GM21515 (cell line): Measurements from ENCODE around the gene BCL2L13.
"Not testable (repeated sequence)": the region's sequence is repeated elsewhere in the genome, so short reads cannot be mapped to it uniquely, and the experiment has no call there.

ENCODE experiments used
- ATAC-seq: cut with Tn5 transposase; IDR thresholded peaks from one replicate; pipeline ENCODE4 v1.9.1; 2021; ENCODE audit not compliant: unreplicated experiment

BCL2L13 gene

DNA sequence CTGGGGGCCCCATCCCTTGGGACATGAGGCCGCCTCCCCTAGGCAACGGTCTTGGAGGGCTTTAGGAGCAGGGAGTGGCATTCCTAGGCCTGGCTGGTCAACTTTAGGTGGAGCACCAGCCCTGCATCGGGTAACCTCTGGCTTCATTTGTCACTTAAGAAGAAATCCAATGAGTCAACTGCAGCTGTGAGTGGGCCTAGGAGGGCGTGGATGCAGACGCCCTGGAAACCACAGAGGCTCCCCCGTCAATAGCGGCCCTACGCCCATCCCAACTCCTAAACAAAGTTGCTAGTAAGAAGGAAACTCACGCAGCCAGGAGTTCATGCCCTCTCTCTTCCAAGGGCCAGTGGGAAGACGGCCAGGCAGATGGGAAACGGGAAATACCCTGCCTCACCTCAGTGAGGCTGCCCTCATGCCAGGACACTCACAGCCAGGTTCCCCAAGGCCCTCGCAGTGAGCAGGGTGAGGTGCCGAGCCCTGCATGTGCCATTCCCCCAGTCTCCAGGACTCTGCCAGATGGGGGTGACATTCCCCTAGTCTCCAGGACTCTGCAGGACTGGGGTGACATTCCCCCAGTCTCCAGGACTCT is 114.9 kb downstream of the BCL2L13 start:
- ATAC-seq, result no peak

DNA sequence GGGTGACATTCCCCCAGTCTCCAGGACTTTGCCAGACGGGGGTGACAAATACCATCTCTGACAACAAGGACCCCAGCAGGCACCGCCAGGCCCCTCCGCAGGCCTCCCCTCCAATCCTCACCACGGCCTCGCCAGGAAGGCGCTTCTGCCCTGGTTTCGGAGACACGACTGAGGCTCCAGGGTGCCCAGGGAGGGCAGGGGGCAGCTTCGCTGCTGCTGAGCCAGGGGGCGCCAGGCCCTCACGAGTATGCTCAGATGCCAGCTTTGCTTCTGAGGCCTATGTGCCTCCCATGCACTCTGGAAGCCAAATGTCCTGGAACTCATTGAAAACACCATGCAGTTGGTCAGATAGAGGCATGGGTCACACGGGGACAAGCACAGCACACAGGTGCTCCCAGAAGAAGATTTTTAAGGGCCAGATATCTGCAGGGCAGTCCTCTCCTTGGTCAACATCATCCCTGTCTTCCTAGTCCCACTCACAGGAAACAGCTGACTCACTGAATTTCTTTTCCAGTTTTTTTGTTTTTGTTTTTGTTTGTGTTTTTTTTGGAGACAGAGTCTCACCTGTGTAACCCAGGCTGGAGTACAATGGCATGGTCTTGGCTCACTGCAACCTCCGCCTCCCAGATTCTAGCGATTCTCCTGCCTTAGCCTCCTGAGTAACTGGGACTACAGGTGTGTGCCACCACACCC is 115.8 kb downstream of the BCL2L13 start:
- no peak for ATAC-seq

DNA sequence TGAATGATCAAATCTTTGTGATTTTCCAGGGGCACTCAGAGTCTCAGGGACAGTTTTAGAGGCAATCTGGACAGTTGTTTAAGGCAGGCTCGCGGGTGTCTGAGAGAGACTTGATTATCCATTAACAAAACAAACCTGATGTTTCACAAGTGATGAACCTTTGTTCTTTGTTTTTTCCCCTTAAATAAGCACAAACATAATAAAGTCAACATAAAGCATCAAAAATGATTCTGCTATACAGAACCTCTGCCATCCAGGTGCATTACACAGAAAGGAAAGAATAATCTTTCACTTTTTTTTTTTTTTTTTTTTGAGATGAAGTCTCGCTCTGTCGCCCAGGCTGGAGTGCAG is 122.6 kb downstream of the BCL2L13 start:
- ATAC-seq, result no peak

DNA sequence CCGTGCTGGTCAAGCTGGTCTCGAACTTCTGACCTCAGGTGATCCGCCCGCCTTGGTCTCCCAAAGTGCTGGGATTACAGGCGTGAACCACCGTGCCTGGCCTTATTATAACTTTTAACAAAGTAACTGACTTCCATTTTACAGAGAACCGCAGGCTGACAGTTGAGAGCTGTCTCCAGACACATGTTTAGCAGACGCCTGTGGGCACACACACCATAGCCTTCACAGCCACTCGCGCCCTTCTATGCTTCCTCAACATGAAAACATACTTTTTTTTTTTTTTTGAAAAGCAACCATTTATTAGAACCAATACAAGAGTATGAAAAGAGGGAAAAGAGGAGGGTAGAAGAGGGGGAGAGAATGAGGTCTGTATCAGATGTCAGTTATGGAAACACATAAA is 124.9 kb downstream of the BCL2L13 start:
- not testable (repeated sequence) for ATAC-seq

DNA sequence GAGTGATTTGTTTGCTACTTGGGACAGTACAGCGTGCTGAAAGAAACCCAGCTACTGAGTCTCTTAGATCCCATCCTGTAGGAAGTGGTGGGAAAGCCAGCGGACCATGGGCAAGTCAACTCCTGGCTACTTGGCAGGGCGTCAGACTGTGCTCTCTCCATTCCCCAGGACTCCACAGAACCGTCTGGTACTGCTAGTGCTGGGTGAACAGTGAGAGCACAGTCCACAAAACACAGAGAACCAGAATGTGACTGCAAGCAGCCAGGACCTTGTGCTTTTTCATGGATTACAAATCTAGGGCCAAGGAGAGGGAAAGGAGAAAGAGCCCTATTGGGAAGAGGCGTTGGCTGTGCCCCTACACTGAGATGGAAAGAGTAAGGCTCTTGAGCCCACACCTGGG is 125.5 kb downstream of the BCL2L13 start:
- no peak for ATAC-seq

DNA sequence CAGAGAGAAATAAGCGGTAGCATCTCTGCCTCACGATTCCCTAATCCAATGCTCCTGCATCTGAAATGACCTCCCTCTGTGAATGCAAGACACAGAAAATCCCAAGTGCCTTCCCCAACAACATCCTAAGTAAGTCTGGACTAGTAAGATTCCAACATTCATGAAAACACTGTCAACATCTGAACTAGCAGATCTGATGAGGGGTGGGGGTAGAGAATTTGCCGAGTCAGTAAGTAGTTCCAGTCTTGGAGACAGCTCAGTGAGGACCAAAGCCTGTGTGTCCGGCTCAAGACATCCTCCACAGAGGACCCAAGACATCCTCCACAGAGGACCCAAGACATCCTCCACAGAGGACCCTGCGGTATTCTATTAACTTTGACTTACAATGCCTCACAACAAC is 126.3 kb downstream of the BCL2L13 start:
- not testable (repeated sequence) for ATAC-seq

DNA sequence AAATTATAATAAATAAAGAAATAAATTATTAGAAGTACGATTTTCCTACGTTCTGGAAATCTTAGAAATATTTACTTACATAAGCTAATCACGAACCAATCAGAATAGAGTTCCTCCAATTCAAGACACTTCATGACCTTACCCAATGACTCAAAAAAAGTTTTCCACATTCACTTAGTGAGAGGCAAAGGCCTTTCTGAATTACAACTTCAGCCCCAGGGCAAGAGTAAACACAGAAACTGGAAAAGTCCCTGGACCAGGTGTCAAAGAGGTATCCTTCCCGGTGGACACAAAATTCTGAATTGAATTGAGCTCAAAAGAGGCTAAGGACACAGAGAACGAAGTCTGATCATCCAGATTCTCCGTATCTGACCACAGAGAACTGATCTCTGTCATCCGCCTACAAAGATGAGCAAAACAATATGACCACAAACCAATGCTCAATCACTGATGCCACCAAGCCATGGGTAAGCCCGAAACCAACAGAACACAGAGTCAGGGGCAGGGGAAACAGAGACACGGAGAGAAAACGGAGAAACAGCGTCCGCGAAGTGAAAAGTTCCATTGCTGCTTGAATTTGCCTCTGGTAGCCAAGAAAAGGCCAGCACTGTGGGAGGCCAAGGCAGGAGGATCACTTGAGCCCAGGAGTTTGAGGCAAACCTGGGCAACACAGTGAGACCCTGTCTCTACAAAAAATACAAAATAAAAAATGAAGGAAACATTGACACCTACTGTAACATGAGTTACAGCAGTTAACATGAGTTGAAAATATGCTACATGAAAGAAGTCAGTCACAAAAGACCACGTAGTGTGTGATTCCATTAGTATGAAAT is 128.9 kb downstream of the BCL2L13 start:
- no peak for ATAC-seq

DNA sequence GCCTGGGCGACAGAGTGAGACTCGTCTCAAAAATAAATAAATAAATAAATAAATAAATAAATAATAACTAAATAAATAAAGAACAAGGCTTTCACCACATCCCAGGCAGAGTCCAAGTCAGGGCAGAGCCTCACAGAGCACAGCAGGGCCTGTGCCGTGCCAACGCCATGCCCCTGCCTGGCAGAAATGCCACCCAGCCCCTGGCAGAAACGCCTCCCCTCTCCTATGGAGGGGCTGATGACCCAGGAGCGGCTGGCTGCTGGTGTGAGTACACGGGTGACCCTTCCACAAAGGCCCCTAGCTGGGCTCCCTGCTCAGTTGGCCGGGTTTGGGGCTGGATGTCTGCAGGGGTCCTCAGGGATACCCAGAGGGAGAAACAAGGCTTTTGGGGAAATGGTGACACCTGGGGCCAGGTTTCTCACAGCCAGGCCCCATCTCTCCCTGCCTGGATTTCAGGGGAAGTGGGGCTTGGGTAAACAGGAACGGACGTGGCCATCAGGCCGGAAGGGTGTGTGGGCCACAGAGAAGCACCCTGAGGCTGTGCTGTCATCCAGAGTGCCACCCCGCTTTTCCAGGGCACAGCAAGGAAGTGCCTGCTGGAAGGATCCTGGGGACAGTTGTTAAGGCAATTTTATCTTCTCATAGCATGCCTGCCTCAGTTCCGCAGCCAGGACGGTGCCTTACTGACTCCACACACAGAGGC is 130.6 kb downstream of the BCL2L13 start:
- ATAC-seq, result no peak

DNA sequence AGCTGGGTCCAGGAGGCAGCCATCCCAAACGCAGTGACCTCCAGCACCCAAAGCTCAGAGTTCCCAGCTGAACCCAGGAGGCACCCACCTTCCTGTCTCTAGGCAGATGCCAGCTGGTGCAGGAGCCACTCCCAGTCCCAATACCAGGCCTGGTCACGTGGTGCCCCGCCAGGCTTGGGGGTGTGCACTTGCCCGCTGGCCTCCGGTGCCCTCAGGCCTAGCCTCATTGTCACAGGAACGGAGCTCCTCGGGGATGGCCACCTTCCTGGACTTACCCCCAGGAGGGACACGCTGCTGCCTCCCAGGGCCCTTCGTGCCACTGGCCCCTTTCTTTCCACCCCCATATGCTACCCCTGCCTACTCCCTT is 131.1 kb downstream of the BCL2L13 start:
- ATAC-seq, result no peak

DNA sequence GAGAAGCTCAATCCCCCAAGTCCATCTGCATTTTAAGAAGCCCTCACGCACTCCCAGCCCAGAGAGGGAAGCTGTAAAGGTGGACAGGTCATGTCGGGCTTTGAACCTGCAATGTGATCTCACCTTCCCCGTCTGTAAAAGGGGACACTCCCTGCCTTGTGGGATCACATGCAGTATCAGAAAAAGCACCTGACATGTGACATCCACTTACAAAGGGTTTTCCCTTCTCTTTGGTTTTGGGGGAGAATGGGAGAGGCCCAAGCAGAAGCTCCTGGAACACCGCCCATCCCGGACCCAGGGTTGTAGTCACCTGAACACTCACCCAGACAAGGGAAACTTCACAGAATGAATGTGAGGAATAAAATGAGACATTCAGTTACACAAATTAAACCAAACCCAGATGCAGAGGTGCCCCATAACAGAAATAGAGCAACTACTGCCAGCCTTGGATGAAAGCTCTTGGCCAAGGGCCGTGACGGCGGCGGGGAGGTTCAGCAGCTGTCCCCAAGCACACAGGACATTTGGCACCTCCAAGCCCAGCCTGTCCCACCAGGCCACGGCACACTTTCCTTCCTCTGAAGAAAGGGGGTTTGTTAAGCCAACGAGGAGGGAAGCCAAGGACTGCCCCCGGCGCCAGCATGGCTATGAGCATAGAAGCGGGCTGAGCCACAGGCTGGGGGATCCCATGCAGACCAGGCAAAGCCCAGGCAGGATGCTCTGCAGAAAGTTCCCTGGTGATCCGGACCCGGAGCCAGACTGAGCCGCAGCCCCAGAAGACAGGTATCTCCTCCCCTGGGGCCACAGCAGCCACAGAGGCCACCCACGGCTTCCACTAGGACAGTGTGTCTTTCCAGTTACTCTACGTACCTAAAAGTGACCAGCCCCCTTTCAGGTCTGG is 131.9 kb downstream of the BCL2L13 start:
- ATAC-seq, result no peak

DNA sequence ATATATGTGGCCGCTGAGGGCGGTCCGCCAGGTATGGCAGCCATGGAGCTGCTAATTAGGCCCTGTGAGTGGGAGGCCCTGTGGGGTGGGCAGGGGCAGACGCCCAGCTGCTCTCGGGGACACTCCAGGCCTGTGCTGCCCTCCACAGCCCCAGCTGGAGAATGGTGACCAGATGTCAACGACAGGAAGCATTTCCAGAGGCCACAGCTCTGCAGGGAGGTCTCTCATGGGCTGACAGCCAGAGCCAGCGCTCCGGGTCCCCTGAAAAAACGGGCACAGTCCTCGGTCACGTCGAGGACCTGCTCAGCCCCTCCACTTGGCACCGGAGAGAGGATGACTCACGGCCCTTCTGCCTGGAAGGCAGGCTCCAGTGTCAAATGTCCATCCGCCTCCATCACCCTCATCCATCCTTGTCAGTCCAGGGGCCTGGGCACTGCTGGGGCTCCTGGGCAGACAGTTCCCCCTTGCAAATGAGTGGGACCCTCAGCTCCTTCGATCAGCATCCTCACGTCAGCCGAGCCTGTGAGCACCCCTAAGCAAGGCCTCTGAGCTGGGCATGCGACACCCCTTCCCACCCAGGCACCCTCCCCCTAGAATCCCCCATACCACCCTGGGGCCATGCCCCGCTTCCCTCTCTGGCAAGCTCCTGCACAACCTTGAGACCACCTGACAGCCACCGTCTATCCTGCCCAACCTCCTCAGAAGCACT is 133.8 kb downstream of the BCL2L13 start:
- ATAC-seq, result no peak

DNA sequence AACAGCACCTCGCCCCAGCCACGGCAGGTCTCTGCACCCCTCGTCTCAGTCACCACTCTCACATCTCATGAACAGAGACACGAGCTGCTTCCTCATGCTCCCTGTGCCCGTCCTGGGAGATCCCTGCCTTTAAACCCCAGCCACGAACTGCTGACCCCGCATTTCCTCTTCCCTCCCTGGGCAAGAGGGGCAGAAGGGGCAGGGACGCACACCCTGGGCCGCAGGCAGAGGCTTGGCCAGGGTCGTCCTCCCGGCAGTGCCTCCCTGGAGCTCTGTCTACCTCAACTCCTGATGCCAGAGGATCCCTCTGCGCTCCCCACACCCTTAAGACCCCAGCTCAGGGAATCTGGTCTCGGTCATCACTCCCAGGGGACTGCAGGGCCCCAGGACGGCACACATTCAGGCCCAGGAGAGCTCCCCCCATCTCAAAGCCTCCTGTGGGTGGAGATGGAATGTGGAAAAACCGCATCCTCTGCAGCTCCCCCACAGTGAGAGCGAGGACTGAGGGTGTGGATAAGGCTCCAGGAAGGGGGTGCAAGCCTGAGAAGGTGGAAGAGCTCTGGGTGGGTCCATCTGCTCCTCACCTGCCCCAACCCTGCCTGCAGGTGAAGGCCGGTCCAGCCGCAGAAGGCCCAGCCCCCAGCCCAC is 134.5 kb downstream of the BCL2L13 start:
- ATAC-seq, result no peak

DNA sequence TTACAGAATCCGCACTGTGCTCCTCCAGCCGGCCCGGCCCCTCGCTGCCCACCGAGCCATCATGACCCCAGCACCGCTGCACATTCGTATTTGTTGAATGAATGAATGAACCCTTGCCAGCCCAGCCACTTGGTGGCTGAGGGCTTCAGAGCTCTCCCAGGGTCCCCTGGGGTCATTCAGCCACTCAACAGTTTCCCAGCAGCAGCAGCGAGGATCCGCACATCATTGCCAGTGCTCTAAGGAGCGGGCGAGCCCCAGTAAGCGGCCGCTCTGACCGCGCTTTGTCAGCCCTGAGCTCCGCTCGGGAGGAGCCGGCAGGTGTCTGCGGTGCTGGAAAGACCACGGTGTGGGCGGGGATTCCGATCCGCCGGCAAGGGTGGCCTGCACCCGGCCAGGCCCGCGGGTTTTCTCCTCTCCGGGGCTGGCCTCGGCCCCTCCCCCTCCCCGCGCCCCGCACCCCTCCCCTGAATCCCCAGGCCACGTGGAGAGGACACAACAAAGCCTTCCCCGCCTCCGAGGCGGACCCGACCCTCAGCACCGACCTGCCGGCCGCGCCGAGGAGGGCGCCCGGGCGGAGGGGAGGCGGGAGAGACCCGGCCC is 135.1 kb downstream of the BCL2L13 start:
- no peak for ATAC-seq

DNA sequence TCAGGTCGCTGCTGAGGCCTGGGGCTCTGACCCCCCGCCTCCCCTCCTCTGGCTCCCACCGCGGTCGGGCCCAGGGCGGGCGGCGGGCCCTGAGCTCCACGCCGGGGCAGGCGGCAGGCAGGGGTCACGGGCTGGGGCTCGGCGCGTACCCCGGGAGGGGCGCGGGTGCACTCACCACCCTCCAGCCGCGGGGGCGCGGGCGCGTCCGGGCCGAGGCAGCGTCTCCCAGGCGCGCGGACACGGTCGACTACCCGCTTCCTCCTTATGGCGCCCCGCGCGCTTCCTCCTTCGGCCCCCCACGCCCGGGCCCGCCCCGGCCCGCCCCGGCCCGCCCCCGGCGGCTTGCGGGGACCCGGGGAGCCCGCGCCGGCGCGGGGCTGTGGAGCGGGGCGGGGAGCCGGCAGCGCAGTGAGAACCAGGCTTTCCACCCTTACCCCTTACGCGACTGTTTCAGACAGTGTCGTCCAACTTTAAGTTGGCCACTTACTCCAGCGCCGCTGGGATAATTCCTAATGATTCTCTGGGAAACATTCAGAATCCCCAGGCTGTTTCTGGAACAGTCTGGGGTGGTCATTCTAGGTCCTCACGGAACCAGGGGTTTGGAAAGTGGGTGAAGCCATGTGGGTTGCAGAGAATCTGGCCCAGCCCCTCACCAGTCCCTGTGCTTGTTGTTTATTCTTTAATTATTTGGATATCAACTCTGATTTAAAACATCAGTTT is 135.8 kb downstream of the BCL2L13 start, which contains the start of gene BID:
TSS of gene BID (minus strand) at position 264 of the 720 bp plus-strand sequence. CDS start 24,353 bp downstream, outside the sequence.
- ATAC-seq, result no peak

DNA sequence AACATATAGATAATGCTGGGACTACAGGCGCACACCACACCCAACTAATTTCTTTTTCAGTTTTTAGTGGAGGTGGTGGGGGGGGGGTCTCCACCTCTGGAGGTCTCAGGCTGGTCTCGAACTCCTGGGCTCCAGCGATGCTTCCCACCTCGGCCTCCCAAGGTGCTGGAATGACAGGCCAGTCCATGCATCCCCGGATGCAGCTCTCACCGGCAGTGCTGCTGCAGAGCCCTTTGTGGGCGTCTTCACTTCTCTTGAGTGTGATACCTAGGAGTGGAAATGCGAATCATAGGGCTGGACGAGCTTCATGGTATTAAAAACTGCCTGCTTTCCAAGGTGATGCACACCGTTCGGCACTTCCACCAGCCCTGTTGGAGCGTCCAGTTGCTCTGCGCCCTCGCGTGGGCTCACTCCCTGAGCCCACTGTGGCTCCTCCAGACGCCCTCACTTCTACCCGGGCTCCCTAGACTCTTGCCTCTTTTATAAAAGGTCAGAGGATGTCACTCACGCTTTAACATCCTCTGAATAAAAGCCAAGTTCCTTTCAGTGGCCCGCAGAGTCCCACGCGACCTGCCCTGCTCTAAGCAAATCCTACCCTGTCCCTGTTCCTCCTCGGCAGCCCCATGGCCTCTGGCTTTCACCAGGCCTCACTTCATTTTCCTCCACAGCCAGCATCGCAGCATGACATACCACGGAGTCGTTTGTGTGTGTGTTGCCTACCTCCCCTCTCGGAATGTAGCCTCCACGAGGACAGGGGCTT is 136.5 kb downstream of the BCL2L13 start:
- ATAC-seq, result no peak

DNA sequence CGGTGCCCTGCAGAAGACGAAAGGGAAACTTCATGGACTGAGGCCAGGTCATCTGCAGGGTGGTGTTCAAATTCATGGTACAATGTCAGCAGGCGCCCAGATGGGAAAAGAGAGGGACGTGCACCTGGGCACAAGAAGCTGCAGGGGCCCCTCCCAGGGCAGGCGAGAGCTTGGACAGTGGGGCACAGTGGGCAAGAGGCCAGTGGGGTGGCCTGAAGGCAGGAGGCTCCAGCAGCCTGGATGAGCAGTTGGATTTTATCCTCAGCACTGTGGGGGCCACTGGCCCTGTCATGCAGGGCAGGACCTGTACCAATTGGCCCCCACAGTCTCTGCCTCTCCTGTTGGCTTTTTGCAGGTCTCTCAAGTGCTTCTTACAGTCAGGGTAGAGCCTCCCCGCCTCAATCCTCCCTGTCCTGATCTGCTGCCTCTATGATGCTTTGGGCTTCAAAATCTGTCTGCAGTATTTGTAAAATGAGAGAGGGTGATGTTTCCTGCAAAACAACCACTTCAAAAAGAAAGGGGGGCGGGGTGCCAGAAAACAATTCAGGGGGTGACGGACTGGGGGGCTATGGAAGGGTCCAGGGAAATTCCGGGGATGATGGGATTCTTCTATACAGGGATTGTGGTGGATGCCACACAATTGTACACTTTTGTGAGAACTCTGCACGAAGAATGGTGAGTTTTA is 137.4 kb downstream of the BCL2L13 start:
- ATAC-seq, result no peak
